NCI-H128 (cell line): Measurements from ENCODE around the gene EXOSC7.
"Not testable (repeated sequence)": the region's sequence is repeated elsewhere in the genome, so short reads cannot be mapped to it uniquely, and the experiment has no call there.

Experiments
- DNase-seq: peaks from one replicate; lab custom pipeline; 2025; ENCODE audit not compliant: unreplicated experiment; lab: John Stamatoyannopoulos, UW

The EXOSC7 gene

DNA sequence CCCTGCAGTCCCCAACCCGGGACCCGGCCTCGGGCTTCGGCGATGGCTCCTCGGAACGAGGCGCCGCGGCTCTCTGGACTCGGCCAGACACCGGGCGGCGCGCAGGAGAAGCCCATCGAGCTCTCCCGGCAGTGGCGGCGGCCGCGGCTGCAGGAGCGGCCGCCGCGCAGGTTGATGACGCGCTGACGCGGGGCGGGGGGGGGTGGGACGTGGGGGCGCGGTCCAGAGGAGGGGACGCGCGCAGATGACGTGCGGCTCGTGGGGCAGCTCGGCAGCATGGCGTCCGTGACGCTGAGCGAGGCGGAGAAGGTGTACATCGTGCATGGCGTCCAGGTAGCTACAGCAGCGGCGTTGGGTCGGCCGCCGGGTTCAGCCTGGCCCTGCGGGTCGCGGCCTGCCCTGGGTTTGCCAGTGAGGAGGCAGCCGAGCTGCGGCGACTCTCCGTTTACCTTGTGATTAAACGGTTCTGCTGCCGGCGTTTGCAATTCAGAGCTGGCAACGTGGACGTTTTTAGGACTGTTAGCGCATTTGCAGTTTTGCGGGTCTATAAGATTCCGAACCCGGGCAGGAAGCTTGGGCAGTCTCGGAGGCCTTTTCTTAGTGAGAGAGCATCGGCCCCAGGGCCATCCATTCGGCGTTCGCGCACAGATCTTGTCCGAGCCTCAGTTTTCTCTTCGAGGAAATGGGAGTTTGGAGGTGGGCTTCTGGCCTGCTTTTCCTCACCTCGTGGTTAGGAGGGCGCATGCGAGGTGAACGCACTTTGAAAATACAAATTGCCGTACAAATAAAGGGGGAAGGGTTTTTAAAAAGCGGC lies at the start of gene EXOSC7, which contains the start of gene ZDHHC3:
Gene EXOSC7 (plus strand): TSS at position 243 of the 814 bp plus-strand sequence. CDS start 34 bp downstream, at position 277.
Gene ZDHHC3 (minus strand): TSS at position 173 of the 814 bp plus-strand sequence. CDS start 16,738 bp downstream, outside the sequence.
- peak; percentile 37 for DNase-seq

DNA sequence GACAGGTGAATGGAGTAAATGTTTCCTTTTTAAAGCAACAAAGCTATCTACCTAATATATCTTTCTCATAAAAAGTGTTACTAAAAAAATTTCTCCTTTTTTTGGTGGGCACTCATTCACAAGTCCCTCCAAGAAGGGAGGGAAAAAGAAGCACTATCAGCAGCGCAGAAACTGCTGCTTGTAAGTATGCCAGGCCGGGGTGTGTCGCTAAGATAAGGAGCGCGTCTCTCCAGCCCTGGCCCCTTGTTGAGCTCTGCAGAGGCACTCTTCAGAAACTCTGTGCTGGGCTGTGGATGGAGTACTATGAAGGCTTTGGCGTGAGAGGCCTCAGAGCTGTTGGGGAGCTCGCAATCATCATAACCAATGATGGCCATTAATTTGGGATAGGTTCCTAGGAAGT lies 49.1 kb upstream of the EXOSC7 start:
- no peak for DNase-seq

DNA sequence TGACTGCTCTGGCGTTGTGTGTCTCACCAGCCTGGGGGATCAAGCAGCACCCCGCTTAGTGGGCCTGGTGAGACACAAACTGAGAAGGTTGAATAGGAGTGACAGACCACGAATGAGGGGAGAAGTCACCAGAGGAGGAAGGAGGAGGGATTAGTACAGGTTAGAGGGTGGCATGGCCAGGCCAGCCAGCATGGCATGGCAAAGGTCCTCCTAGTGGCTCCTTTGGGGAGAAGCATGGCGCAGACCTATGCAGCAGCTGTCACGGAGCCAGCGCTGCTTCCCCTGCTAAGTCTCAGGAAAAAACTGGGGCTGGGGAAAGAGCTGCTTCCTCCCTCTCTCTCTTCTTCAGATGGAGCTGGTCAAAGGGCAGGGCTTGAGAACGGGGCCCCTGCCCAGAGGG lies 48.7 kb upstream of the EXOSC7 start:
- DNase-seq: no peak

DNA sequence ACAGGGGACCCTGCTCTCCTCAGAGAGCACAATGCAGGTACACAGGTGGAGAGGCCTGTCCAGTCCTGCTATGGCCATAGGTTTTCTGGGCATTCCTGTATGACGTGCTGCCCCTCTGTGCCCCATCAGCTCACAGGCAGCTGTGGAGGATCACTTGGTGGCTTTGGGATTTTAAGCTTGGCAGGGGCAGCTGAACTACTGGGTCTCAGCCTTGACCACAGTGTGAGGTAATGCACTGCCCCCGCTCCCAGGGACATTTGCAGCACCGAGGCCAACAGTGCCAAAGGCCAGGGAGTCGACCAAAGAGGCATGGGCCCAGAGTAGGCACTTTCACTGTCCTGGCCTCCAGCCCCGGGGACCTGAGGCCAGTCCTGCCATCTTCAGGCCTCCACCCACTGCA lies 46.3 kb upstream of the EXOSC7 start:
- no peak for DNase-seq

DNA sequence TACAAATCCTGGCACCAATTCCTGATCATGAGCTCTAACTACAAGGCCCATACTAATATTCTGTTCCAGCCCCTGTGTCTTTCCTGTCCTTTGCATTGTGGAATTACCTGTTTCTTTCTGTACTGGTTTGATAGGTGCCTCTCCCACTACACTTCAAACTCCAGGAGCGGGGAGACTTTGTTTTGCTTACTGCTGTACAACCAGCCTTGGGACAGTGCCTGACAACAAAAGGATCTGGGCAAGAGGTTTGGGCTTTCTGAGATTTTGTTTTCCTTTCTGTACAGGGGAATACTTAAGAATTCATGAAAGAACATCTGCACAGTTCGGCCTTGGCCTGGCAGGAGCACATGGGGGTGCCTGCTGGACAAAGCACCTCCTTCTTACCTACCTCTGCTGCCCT lies 45.1 kb upstream of the EXOSC7 start:
- no peak for DNase-seq

DNA sequence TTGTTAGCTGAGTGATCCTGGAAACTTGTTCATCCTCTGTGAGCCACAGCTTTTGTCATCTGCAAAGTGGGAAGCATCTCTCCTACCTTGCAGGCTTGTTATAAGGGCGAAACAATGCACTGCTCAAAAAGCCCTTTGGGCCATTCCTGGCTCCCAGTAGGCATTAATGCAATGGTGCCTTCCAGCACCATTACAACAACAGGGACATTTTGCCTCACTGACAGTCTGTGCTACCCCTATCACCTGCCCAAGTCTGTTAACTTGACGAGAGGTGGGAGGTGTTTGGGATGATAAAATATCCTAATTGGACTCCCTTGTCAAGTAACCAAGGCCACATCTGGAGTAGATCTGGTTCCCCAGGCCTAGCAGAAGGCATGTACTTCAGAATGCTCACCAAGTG lies 44.3 kb upstream of the EXOSC7 start:
- DNase-seq: no peak

DNA sequence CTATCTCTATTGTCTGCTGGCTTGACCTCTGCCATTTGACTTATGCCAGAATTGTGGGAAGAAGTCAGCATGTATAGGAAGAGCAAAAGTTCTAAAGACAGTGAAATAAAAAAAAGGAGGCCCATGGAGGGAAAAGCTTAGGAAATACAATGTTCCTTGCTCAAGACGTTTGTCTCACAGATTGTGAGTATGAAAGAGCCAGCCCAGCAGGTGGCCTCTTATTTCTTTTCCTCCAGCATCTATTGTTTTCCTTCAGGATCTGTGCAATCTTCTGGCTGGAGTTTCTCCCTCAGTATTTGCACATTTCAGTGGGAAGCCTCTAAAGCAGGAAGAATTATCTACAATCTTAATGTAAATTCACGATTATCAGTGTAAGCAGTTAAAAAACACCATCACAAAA lies 43.8 kb upstream of the EXOSC7 start:
- no peak for DNase-seq

DNA sequence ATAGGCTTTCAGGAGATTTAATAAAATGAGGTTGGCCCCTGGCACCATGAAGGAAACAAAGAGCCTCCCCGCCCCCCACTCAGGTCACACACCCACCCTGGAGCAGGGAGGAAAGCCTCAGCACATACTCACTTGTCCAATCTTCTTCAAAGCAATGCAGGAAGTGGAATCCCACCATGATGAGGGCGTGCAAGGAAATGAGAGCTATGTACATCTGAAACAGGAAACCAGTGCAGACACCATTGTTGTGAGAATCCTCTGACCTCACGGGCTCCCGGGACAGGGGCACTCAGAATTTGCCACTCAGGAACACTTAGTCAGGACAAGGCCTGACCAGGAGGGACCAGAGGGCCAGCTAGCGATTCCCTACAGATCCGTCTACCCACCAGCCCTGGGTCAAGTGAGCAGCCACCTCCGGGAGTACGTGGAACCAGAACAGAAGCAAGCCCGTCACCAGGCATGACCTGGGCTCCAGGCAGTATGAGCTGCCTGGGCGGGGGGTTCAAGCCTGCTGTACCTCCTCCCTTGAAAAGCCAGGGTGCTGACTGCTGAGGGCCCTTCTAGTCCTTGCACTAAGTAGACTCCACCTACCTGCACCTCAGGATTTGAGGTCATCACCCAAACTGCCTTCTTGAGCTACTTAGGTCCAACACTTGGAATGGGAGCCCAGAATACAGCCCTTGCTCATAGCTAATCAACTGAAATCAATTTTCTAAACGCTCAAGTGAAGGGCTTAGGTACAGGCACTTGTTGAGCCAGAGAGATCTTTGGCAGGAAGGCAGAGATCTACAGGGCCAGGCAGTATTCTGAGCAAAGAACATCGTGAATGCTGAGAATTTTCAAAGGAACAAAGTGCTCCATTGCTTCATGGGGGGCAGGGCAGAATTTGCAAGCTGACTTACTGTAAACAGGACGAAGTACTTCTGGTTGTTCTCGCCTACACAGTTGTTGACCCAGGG lies 42.8 kb upstream of the EXOSC7 start:
- no peak for DNase-seq

DNA sequence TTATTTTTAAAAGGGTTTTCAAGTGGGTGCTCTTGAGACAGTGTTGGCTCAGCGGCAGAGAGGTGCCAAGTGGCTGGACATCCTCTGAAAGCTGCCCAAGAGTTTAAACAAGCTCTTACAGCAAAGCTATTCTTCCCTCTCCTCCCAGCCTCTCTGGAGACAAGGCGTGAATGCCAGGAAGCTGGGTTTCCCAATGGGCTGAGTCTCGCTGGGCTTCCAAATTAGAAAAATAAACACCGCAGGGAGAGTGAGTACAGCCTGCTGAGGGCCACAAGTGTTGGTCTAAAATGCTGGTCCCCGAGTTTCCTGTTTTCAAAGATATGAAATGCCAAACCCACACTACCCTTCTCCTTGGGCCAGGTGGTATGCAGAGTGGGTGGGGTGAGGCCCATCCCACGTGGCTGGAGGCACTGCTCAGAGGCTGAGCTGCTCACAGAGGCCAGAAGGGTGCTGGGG lies 36.4 kb upstream of the EXOSC7 start:
- no peak for DNase-seq

DNA sequence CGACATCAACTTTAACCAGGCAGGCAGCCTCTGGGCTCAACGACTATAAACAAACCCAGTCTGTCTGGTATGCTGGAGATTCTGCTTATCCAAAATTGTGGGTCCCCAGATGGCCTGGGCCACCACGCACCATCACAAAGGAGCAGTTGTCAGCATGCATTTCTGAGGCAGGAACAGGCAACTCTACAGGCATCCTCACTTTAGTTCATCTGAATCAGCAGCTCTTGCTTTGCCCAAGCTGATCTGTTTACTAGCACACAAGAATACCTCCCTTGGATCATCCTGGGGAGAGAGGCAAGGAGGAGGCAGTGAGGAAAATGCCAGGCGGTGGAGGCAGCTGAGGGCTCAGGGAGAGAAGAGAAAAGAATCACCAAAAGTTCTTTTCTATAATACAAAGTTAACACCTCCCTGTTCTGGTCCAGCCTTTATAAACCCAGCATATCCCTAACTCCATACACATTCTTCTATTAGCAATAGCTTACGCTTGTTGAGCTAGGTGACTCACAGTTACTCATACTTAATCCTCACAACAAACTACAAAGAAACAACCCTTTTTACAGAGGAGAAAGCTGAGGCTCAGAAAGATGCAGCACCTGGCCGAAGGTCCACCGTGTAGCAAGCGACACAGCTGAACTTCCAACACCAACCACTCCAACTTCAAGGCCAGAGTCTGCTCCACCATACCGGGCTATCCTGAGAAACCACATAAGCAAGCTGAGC lies 33.7 kb upstream of the EXOSC7 start:
- DNase-seq: no peak

DNA sequence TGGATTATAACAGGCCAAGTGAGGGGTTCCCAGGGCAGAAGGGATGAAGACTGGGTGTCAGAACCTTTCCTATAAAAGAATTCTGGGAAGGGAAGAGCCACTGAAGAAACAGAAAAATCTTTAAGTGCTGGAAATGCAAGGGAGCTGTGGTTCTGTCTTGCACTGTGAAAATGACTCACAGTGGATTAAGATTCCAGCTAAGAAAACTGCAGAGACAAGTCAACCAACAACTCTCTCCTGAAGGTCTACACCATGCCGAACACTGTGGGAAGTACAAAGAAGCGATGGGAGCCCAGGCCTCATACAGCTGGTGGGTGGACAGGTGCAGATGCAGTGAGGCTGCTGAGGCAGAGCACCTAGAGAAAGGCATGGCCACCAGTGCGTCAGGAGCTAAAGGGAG lies 27.8 kb upstream of the EXOSC7 start:
- DNase-seq: no peak

DNA sequence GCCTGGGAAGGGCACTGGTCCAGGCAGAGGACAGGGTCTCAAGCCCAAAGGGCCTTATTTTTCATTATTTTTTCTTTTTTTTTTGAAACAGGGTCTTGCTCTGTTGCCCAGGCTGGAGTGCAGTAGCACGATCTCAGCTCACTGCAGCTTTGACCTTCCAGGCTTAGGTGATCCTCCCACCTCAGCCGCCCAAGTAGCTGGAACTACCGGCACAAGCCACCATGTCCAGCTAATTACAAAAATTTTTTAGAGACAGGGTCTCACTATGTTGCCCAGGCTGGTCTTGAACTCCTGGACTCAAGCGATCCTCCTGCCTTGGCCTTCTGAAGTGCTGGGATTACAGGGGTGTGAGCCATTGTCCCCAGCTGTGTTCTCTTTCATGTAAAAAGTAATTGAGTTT lies 26.3 kb upstream of the EXOSC7 start:
- not testable (repeated sequence) for DNase-seq

DNA sequence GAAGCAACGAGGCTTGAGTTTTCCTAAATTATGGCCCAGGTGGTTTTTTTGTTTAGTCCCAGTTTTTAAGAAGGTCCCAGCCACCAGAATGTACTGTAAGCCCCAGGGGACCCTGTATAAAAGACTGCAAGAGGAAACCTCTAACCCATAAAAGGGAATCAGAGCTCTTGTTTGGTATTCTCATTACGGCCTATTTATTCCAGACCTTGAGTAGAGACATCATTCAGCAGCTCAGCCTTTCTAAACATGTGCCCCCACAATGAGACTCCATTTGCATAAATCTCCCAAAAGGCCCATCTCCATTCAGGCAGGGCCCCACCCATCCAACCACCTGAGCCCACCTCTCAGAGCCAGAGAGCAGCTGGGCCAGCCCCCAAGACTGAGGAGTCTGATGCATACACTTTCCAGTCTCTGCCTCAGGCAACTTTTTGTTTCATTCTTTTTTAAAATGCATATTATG lies 25.7 kb upstream of the EXOSC7 start:
- no peak for DNase-seq

DNA sequence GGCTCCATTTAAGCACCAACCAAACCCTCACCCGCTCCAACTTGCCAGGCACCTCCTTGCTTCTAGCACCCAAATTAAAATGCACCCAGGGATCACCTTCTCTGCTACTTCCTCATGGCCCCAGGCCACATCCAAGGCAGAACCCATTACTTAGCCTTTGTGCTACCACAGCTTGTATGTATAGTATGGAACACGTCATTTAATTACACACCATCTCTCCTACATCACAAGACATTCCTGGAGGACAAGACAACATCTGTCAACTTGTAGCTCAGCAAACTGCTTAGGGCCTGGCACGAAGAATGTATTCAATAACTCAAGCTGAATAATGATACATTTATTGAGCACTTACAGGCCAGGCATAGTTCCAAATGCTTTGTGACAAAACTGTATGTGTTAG lies 23.4 kb upstream of the EXOSC7 start:
- DNase-seq: no peak

DNA sequence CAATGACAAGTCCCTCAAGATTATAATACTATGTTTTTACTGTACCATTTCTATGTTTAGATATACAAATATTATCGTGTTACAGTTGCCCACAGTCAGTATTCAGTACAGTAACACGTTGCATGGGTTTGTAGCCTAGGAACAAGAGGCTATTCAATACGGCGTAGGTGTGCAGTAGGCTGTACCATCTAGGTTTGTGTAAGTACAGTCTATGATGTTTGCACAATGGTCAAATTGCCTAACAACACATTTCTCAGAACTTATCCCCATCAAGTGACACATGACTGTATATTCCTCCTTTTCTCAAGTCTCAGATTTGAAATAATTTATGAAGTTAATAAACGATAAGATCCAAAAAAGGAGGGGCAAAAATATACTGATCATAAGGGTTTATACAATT lies 21.7 kb upstream of the EXOSC7 start:
- no peak for DNase-seq

DNA sequence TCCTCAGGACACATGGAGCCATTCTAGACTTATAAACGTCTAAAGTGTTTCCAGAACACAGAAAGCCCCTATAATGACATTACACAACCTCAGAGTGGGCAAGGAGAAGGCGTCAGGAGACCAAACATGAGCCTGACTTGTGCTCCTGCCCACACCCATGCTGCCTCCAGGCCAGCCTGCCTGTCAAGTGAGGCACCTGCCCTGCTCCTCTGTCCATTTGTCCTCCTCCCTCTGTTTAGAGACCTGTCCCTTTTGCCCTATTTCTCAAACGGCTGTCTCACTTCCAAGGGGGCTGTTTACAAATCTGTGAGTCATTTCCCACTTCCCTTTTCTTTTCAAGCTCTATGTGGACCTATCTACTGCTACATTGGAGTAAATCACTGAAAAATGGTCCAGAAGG lies 21.1 kb upstream of the EXOSC7 start:
- DNase-seq: no peak

DNA sequence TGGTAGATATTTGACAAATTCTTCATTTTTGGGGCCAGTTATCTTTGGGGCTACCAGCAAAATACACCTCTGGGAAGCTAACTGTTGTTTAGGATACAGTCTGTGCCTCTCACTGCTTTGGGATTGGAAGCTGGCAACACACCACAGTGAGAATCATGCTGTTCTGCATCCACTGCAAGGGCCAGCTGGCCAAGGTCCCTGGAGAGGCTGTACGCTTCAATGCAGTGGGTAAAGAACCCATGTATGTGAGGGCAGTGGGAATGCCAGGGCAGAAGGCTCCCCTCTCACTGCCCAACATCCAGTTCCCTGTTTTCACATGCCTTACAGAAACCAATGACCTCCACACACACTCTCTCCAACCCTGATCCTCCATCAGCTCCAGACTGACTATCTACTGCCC lies 20.1 kb upstream of the EXOSC7 start:
- no peak for DNase-seq

DNA sequence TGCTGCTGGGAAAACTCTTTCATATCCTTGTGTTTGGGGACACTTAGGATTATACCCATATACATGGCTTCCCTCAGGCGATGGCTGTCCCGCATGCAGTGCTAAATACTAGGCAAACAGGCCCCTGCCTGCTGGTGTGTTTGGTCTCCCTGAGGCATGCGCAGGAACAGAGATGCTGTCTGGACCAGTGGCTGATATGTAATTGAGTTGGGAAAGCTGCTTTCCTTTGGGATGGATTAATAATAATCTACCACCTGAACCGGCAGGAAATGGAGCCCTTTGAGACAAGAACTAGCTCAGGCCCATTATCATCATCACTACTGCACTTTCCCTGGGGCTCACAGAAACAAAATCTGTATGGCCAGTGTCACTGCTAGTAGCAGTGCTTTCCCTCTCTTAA lies 18.1 kb upstream of the EXOSC7 start:
- no peak for DNase-seq

DNA sequence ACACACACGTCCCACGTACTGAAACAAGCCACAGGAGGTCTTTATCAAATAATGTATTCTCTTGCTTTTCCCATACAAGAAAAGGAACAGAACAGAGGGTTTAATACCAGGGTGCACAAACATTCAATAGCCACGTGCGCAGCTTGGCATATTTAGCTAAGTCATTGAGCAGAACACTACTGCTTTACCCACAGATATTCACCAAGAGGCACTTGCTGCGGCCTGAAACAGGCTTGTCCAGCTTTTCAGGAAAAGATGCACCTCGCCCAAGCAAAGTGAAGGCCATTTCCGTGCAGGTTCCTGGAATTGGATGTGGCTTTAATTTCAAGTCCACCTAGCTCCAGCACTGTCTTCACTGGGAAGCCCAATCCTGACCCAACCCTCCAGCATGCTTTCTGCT lies 17.7 kb upstream of the EXOSC7 start:
- DNase-seq: no peak

DNA sequence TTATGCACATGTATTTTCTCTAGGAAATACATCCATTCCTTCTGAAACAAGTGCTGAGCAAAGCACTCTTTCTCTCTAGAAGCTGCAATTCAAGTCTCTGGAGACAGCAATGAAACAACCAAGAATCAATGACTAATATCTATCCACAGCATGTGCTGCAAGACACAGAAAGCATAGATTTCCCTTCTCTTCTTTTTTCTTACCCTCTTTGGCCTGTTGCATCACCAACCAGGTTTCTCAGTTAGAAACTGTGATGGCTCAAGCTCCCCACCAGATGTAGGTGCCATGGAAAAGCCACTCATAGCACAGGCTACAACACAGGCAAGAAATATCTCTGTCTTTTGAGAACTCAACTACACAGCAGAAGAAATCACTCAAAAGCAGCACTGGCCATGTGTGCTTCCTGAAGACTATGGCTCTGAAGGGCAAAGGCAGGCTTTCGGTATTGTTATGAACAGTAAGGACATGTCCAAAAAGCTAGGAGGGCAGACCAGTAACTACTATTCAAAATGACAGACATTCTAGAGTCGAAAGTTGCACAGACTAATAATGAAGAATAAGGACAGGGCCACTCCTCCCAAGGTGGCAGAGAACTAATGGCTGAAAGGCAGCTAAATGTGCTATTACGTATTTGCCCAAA lies 15.5 kb upstream of the EXOSC7 start:
- no peak for DNase-seq

DNA sequence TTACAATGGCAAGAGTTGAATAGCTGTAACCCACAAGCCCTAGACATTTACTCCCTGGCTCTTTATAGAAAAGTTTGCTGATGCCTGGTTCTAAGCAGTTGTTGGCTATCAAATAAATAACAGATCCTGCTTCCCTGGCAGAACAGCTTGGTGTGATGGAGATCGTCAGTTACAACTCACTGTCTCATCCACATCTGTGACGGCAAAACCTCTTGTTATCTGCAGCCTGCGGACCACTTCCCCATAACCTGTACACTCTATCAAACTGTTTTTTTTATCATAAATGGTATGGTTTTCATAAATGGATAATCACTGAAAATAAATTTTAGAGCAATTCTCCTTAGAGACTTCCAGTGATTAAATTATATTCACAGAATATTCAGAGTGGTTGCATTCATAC lies 14.2 kb upstream of the EXOSC7 start:
- DNase-seq: no peak
